ENCODE results near the gene PNRC2. TPM values are rescaled to one million over a fixed set of nuclear protein-coding genes. Genes with fewer than 3 reads are reported as not detected.

Gene PNRC2
- total RNA-seq = 100 to 1,000 TPM; 133 to 142 TPM

- H3K36me3 Mint-ChIP-seq (ENCODE audit: low read depth) = peaks cover 41% of the 10 kb centered on the region
- peak within 1 kb of the TSS; percentile 100 for H3K27ac Mint-ChIP-seq
- DNase-seq (peak; percentile 99), ATAC-seq (peak; percentile 84)
- CTCF ChIA-PET = interaction anchor here (0.7 to 1.2 kb wide), 3 partner anchors 62 to 188 kb away, joined by 3 read pairs; no protein-coding TSS in a partner anchor
- H3K9me3 Mint-ChIP-seq (ENCODE audit: low read depth) = no peaks in the 10 kb centered on the region
- H3K4me1 Mint-ChIP-seq = peaks cover 55% of the 10 kb centered on the region
- H3K27me3 Mint-ChIP-seq = no peaks in the 10 kb centered on the region
- H3K4me3 Mint-ChIP-seq = peak within 1 kb of the TSS; percentile 100
- intact Hi-C loops (cut with DNase I, micrococcal nuclease) = loop anchor here (1.0 to 10.0 kb wide), 17 partner anchors 21 to 786 kb away; partner anchors contain the start of genes GALE (in 2 of the 2), RPL11 (in 2 of the 2), SRSF10 (in 2 of the 2) and CLIC4 (in 1 of the 2)
- POLR2A ChIA-PET = interaction anchor here (0.6 to 3.4 kb wide), 6 partner anchors 8 to 1063 kb away, joined by 3 to 16 read pairs (median 4); partner anchors contain the start of gene SRSF10
Observed at GRCh38 chr1:23959461-23960290, at the start of gene PNRC2. TSS of gene PNRC2 (plus strand) at chr1:23959828. CDS start at chr1:23961458, 1,630 bp downstream.

GRCh38 chr1:23910144-23910543 is 49.5 kb upstream of the PNRC2 start:
- no peaks in the 10 kb centered on the region for H3K9me3 Mint-ChIP-seq (ENCODE audit: low read depth)
- CTCF ChIA-PET = interaction anchor here (0.6 to 0.9 kb wide), 2 partner anchors 43 to 99 kb away, joined by 3 read pairs; no protein-coding TSS in a partner anchor
- ATAC-seq (no peak), DNase-seq (no peak)
- H3K27me3 Mint-ChIP-seq = peaks cover 21% of the 10 kb centered on the region
- intact Hi-C loops (cut with DNase I, micrococcal nuclease) = no loop called here
- no peaks in the 10 kb centered on the region for H3K36me3 Mint-ChIP-seq (ENCODE audit: low read depth)
- H3K27ac Mint-ChIP-seq = no peak overlapping the region
- H3K4me1 Mint-ChIP-seq = peaks cover 23% of the 10 kb centered on the region
- H3K4me3 Mint-ChIP-seq = no peak overlapping the region
- POLR2A ChIA-PET = no interaction called here

- no peaks in the 10 kb centered on the region for H3K36me3 Mint-ChIP-seq (ENCODE audit: low read depth)
- no peak overlapping the region for H3K27ac Mint-ChIP-seq
- intact Hi-C loops (cut with DNase I, micrococcal nuclease) = no loop called here
- peak; percentile 42 for ATAC-seq
- peaks cover 17% of the 10 kb centered on the region for H3K27me3 Mint-ChIP-seq
- ChIA-PET CTCF (interaction anchor here (0.6 to 0.9 kb wide), 2 partner anchors 43 to 100 kb away, joined by 3 read pairs; no protein-coding TSS in a partner anchor), POLR2A (no interaction called here)
- H3K9me3 Mint-ChIP-seq (ENCODE audit: low read depth) = no peaks in the 10 kb centered on the region
- DNase-seq = peak; percentile 14
- peaks cover 23% of the 10 kb centered on the region for H3K4me1 Mint-ChIP-seq
- H3K4me3 Mint-ChIP-seq = no peak overlapping the region
Observed at GRCh38 chr1:23910553-23911246, 48.9 kb upstream of the PNRC2 start.

- no peak for DNase-seq
- no peak for ATAC-seq
- Mint-ChIP-seq H3K36me3 (ENCODE audit: low read depth) (no peaks in the 10 kb centered on the region), H3K27me3 (peaks cover 12% of the 10 kb centered on the region), H3K4me1 (peaks cover 23% of the 10 kb centered on the region), H3K9me3 (ENCODE audit: low read depth) (no peaks in the 10 kb centered on the region), H3K4me3 (no peak overlapping the region), H3K27ac (no peak overlapping the region)
- POLR2A ChIA-PET = no interaction called here
- CTCF ChIA-PET = no interaction called here
- intact Hi-C loops (cut with DNase I, micrococcal nuclease) = no loop called here
Observed at GRCh38 chr1:23911921-23912320, 47.7 kb upstream of the PNRC2 start.

GRCh38 chr1:23913212-23913880 is 46.3 kb upstream of the PNRC2 start, which contains the start of gene CNR2:
TSS of gene CNR2 (minus strand) at chr1:23913362. CDS start at chr1:23875617, 37,745 bp downstream.
- POLR2A ChIA-PET = interaction anchor here (0.7 kb wide), 1 partner anchor 260 kb away, joined by 3 read pairs; no protein-coding TSS in a partner anchor
- no peak within 1 kb of the TSS for H3K4me3 Mint-ChIP-seq

GRCh38 chr1:23914921-23915320 is 44.7 kb upstream of the PNRC2 start:
- peaks cover 19% of the 10 kb centered on the region for H3K4me1 Mint-ChIP-seq
- no peak overlapping the region for H3K4me3 Mint-ChIP-seq
- POLR2A ChIA-PET = no interaction called here
- no peak overlapping the region for H3K27ac Mint-ChIP-seq
- H3K36me3 Mint-ChIP-seq (ENCODE audit: low read depth) = no peaks in the 10 kb centered on the region
- ATAC-seq (no peak), DNase-seq (no peak)
- CTCF ChIA-PET = interaction anchor here (0.6 to 2.6 kb wide), 3 partner anchors 104 to 170 kb away, joined by 3 to 31 read pairs (median 21); no protein-coding TSS in a partner anchor
- no peaks in the 10 kb centered on the region for H3K9me3 Mint-ChIP-seq (ENCODE audit: low read depth)
- intact Hi-C loops (cut with DNase I, micrococcal nuclease) = no loop called here
- peaks cover 2% of the 10 kb centered on the region for H3K27me3 Mint-ChIP-seq

More at GRCh38 chr1:23913212-23913880, 46.3 kb upstream of the PNRC2 start, which contains the start of gene CNR2:
- Mint-ChIP-seq H3K27me3 (peaks cover 10% of the 10 kb centered on the region), H3K36me3 (ENCODE audit: low read depth) (no peaks in the 10 kb centered on the region), H3K9me3 (ENCODE audit: low read depth) (no peaks in the 10 kb centered on the region), H3K27ac (no peak within 1 kb of the TSS), H3K4me1 (peaks cover 23% of the 10 kb centered on the region)
- CTCF ChIA-PET = interaction anchor here (0.6 to 1.8 kb wide), 2 partner anchors 58 to 141 kb away, joined by 3 to 6 read pairs; no protein-coding TSS in a partner anchor
- ATAC-seq (no peak), DNase-seq (peak; percentile 14)
- intact Hi-C loops (cut with DNase I, micrococcal nuclease) = no loop called here

GRCh38 chr1:23915466-23915865 is 44.2 kb upstream of the PNRC2 start:
- POLR2A ChIA-PET = no interaction called here
- intact Hi-C loops (cut with DNase I, micrococcal nuclease) = no loop called here

GRCh38 chr1:23916209-23917131 is 43.2 kb upstream of the PNRC2 start:
- CTCF ChIA-PET = interaction anchor here (0.6 to 2.6 kb wide), 16 partner anchors 8 to 149 kb away, joined by 3 to 31 read pairs (median 4); partner anchors contain the start of genes GALE and PITHD1
- Mint-ChIP-seq H3K27ac (no peak overlapping the region), H3K36me3 (ENCODE audit: low read depth) (no peaks in the 10 kb centered on the region), H3K27me3 (peaks cover 2% of the 10 kb centered on the region), H3K4me3 (no peak overlapping the region), H3K9me3 (ENCODE audit: low read depth) (no peaks in the 10 kb centered on the region), H3K4me1 (peaks cover 9% of the 10 kb centered on the region)
- DNase-seq (peak; percentile 75), ATAC-seq (peak; percentile 94)
- POLR2A ChIA-PET = interaction anchor here (1.3 kb wide), 1 partner anchor 145 kb away, joined by 7 read pairs; no protein-coding TSS in a partner anchor
- intact Hi-C loops (cut with DNase I, micrococcal nuclease) = loop anchor here in 1 of 2 experiments (1.0 kb wide), 2 partner anchors 106 to 144 kb away; no protein-coding TSS in a partner anchor

More at GRCh38 chr1:23915466-23915865, 44.2 kb upstream of the PNRC2 start:
- H3K9me3 Mint-ChIP-seq (ENCODE audit: low read depth) = no peaks in the 10 kb centered on the region
- peaks cover 16% of the 10 kb centered on the region for H3K4me1 Mint-ChIP-seq
- no peak for ATAC-seq
- H3K27ac Mint-ChIP-seq = no peak overlapping the region
- peaks cover 2% of the 10 kb centered on the region for H3K27me3 Mint-ChIP-seq
- DNase-seq = no peak
- no peak overlapping the region for H3K4me3 Mint-ChIP-seq
- CTCF ChIA-PET = interaction anchor here (0.6 to 2.6 kb wide), 5 partner anchors 105 to 171 kb away, joined by 3 to 31 read pairs (median 7); no protein-coding TSS in a partner anchor
- no peaks in the 10 kb centered on the region for H3K36me3 Mint-ChIP-seq (ENCODE audit: low read depth)

- Mint-ChIP-seq H3K4me3 (no peak overlapping the region), H3K4me1 (peaks cover 2% of the 10 kb centered on the region), H3K36me3 (ENCODE audit: low read depth) (no peaks in the 10 kb centered on the region), H3K9me3 (ENCODE audit: low read depth) (no peaks in the 10 kb centered on the region), H3K27me3 (no peaks in the 10 kb centered on the region), H3K27ac (no peak overlapping the region)
- ChIA-PET POLR2A (no interaction called here), CTCF (interaction anchor here (0.6 kb wide), 1 partner anchor 1814 kb away, joined by 3 read pairs; no protein-coding TSS in a partner anchor)
- no peak for DNase-seq
- no peak for ATAC-seq
- intact Hi-C loops (cut with DNase I, micrococcal nuclease) = no loop called here
Observed at GRCh38 chr1:23922321-23922943, 37.2 kb upstream of the PNRC2 start.

Measured in activated CD4-positive, alpha-beta T cell treated with anti-CD3 and anti-CD28 coated beads for 36 hours (primary cell).